ENCODE data around the gene GNAQ. TPM values are rescaled to one million over a fixed set of nuclear protein-coding genes. Genes with fewer than 3 reads are reported as not detected.

Gene GNAQ
- total and polyA plus RNA-seq, 8 donors, result 55.5 to 95.5 (median 62.8) TPM

DNA sequence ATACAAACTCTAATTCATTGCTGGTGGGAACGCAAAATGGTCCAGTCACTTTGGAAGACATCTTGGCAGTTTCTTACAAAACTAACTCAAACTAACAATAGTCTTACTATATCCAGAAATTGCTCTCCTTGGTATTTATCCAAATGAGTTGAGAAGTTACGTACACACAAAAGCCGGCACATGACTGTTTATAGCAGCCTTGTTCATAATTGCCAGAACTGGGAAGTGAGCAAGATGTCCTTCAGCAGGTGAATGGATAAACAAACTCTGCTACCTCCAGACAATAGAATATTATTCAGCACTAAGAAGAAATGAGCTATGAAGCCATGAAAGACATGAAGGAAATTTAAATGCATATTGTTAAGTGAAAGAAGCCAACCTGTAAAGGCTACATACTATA lies 17.9 kb upstream of the GNAQ start:
- H3K9me3 ChIP-seq, result no peaks in the 10 kb centered on the region
- H3K4me3 ChIP-seq, result no peak overlapping the region
- no peak for TF ChIP-seq CTCF (IDR thresholded peaks at IDR 0.05)
- H3K27ac ChIP-seq, result no peak overlapping the region
- H3K36me3 ChIP-seq, result no peaks in the 10 kb centered on the region
- intact Hi-C loops (cut with DNase I), result loop anchor here in 1 of 2 donors (10.0 kb wide), 1 partner anchor 615 kb away; no protein-coding TSS in a partner anchor
- H3K27me3 ChIP-seq, result no peaks in the 10 kb centered on the region
- DNase-seq (no peak), ATAC-seq (no peak)
- H3K4me1 ChIP-seq, result peaks cover 0 to 8% of the 10 kb centered on the region in 2 donors

- no peaks in the 10 kb centered on the region for H3K36me3 ChIP-seq
- no peak for TF ChIP-seq CTCF (IDR thresholded peaks at IDR 0.05)
- ATAC-seq, result no peak
- H3K4me3 ChIP-seq, result no peak overlapping the region
- intact Hi-C loops (cut with DNase I), result loop anchor here in 1 of 2 donors (10.0 kb wide), 1 partner anchor 612 kb away; no protein-coding TSS in a partner anchor
- no peaks in the 10 kb centered on the region for H3K4me1 ChIP-seq
- H3K27me3 ChIP-seq, result no peaks in the 10 kb centered on the region
- no peak for DNase-seq
- H3K27ac ChIP-seq, result no peak overlapping the region
- H3K9me3 ChIP-seq, result no peaks in the 10 kb centered on the region
Measured at GRCh38 chr9:78047106-78047505, 15.5 kb upstream of the GNAQ start.

DNA sequence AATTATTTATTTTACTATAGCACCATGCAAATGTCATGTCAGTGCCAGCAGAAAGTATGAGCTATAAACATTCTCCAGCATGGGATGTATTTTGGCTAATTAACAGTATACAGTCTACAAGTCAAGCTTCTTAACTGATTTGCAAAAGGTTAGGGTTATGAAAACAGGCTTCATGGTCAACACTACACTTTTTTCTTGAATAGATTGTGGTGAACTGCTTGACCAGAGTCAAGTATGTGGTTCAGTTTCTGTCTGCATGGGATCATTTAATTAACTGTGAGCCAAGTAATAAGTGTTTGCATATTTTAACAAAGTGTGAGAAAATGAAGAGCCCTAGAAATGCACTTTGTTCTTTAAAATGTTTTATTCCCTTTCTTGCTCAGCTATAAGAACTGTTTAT lies 14.5 kb upstream of the GNAQ start:
- ATAC-seq, result no peak

GRCh38 chr9:78044886-78045285 lies 13.3 kb upstream of the GNAQ start:
- Histone ChIP-seq H3K4me1 (no peaks in the 10 kb centered on the region), H3K36me3 (no peaks in the 10 kb centered on the region), H3K27ac (no peak overlapping the region), H3K4me3 (no peak overlapping the region), H3K9me3 (no peaks in the 10 kb centered on the region), H3K27me3 (no peaks in the 10 kb centered on the region)
- DNase-seq (no peak), ATAC-seq (no peak)
- TF ChIP-seq CTCF (IDR thresholded peaks at IDR 0.05), result no peak
- intact Hi-C loops (cut with DNase I), result loop anchor here in 1 of 2 donors (10.0 kb wide), 1 partner anchor 610 kb away; no protein-coding TSS in a partner anchor

More for the DNA sequence above, 14.5 kb upstream of the GNAQ start:
- no peaks in the 10 kb centered on the region for H3K36me3 ChIP-seq
- H3K4me1 ChIP-seq, result no peaks in the 10 kb centered on the region
- no peak overlapping the region for H3K4me3 ChIP-seq
- no peak overlapping the region for H3K27ac ChIP-seq
- no peaks in the 10 kb centered on the region for H3K9me3 ChIP-seq
- no peak for DNase-seq
- TF ChIP-seq CTCF (IDR thresholded peaks at IDR 0.05), result no peak
- no peaks in the 10 kb centered on the region for H3K27me3 ChIP-seq
- intact Hi-C loops (cut with DNase I), result loop anchor here in 1 of 2 donors (10.0 kb wide), 1 partner anchor 611 kb away; no protein-coding TSS in a partner anchor

GRCh38 chr9:78044189-78044588 lies 12.6 kb upstream of the GNAQ start:
- TF ChIP-seq CTCF (IDR thresholded peaks at IDR 0.05), result no peak
- no peak for ATAC-seq
- DNase-seq, result no peak
- H3K27ac ChIP-seq, result no peak overlapping the region
- H3K9me3 ChIP-seq, result no peaks in the 10 kb centered on the region
- intact Hi-C loops (cut with DNase I), result loop anchor here in 1 of 2 donors (10.0 kb wide), 1 partner anchor 609 kb away; no protein-coding TSS in a partner anchor
- H3K36me3 ChIP-seq, result no peaks in the 10 kb centered on the region
- no peaks in the 10 kb centered on the region for H3K27me3 ChIP-seq
- H3K4me1 ChIP-seq, result peaks cover 0 to 1% of the 10 kb centered on the region in 2 donors
- H3K4me3 ChIP-seq, result no peak overlapping the region
